ENCODE measurements around the gene ZRANB3.

Gene ZRANB3

DNA sequence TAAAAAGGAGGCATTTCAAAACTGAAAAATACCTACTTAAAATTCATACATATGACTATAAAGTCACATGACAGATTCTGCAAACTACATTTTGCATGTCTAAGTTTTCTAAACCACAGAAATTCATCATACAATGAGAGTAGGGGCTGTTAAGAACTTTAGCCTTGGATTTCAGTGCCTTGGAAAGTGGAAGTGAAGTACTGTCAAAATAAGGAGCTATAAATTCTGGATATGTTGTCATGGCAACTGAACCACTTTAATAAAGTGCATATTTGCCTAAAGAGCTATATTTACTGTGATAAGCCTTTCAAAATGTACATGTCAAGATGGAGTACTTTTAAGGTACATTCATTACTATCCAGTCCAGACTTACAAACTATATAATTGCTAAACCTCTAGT lies 251.8 kb downstream of the ZRANB3 start:
- H3K36me3 ChIP-seq (ENCODE audit: control insufficient read depth, insufficient read depth, low read length), result no peaks in the 10 kb centered on the region
- H3K27me3 ChIP-seq (replicated peaks; ENCODE audit: control insufficient read depth, insufficient read depth, low read length), result no peaks in the 10 kb centered on the region
- TF ChIP-seq CTCF (IDR thresholded peaks at IDR 0.05; ENCODE audit: insufficient read depth, low read length, poor library complexity, severe bottlenecking), result no peak
- DNase-seq (ENCODE audit: extremely low read depth, insufficient read length), result no peak
- H3K4me3 ChIP-seq (replicated peaks; ENCODE audit: low read depth, low read length), result no peak overlapping the region

- DNase-seq (ENCODE audit: extremely low read depth, insufficient read length), result no peak
- Histone ChIP-seq H3K27me3 (replicated peaks; ENCODE audit: control insufficient read depth, insufficient read depth, low read length) (no peaks in the 10 kb centered on the region), H3K4me3 (replicated peaks; ENCODE audit: low read depth, low read length) (no peak overlapping the region), H3K36me3 (ENCODE audit: control insufficient read depth, insufficient read depth, low read length) (no peaks in the 10 kb centered on the region)
- TF ChIP-seq CTCF (IDR thresholded peaks at IDR 0.05; ENCODE audit: insufficient read depth, low read length, poor library complexity, severe bottlenecking), result no peak
Observed at GRCh38 chr2:135276525-135276924, 254.5 kb downstream of the ZRANB3 start.

GRCh38 chr2:135271006-135271405 lies 260.0 kb downstream of the ZRANB3 start:
- Histone ChIP-seq H3K27me3 (replicated peaks; ENCODE audit: control insufficient read depth, insufficient read depth, low read length) (no peaks in the 10 kb centered on the region), H3K36me3 (ENCODE audit: control insufficient read depth, insufficient read depth, low read length) (no peaks in the 10 kb centered on the region), H3K4me3 (replicated peaks; ENCODE audit: low read depth, low read length) (no peak overlapping the region)
- DNase-seq (ENCODE audit: extremely low read depth, insufficient read length), result no peak
- TF ChIP-seq CTCF (IDR thresholded peaks at IDR 0.05; ENCODE audit: insufficient read depth, low read length, poor library complexity, severe bottlenecking), result no peak

DNA sequence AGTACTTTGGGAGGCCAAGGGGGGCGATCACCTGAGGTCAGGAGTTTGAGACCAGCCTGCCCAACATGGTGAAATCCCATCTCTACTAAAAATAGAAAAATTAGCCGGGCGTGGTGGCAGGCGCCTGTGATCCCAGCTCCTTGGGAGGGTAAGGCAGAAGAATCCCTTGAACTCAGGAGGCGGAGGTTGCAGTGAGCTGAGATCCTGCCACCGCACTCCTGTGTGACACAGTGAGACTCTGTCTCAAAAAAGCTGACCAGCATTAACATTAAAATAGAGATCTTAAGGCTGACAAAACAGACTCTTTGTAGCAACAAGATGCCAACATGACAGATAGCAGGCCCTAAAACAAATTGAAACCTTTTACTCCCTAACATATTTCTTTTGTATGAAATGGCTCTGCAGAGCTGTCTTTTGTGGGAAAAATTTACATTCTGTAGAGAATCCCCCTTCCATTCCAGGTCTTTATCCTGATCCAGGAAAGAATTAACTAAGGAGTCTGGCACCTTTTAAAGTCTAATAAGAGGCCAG lies 265.0 kb downstream of the ZRANB3 start:
- TF ChIP-seq CTCF (IDR thresholded peaks at IDR 0.05; ENCODE audit: insufficient read depth, low read length, poor library complexity, severe bottlenecking), result no peak

DNA sequence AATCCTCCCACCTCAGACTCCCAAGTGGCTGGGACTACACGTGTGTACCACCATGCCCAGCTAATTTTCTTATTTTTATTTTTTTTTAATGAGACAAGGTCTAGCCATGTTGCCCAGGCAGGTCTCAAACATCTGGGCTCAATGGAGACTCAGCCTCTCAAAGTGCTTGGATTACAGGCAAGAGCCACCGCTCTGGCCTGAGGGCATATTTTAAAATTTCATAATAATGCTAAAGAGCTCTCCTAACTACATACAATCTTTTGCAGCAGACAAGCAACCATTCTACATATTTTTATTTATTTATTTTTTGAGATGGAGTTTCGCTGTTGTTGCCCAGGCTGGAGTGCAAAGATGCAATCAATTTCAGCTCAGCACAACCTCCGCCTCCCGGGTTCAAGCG lies 271.9 kb downstream of the ZRANB3 start:
- no peak for TF ChIP-seq CTCF (IDR thresholded peaks at IDR 0.05; ENCODE audit: insufficient read depth, low read length, poor library complexity, severe bottlenecking)
- no peak overlapping the region for H3K4me3 ChIP-seq (replicated peaks; ENCODE audit: low read depth, low read length)
- no peaks in the 10 kb centered on the region for H3K27me3 ChIP-seq (replicated peaks; ENCODE audit: control insufficient read depth, insufficient read depth, low read length)
- no peaks in the 10 kb centered on the region for H3K36me3 ChIP-seq (ENCODE audit: control insufficient read depth, insufficient read depth, low read length)
- DNase-seq (ENCODE audit: extremely low read depth, insufficient read length), result no peak

More for the DNA sequence above, 265.0 kb downstream of the ZRANB3 start:
- no peaks in the 10 kb centered on the region for H3K36me3 ChIP-seq (ENCODE audit: control insufficient read depth, insufficient read depth, low read length)
- H3K27me3 ChIP-seq (replicated peaks; ENCODE audit: control insufficient read depth, insufficient read depth, low read length), result no peaks in the 10 kb centered on the region
- H3K4me3 ChIP-seq (replicated peaks; ENCODE audit: low read depth, low read length), result no peak overlapping the region
- DNase-seq (ENCODE audit: extremely low read depth, insufficient read length), result no peak

- H3K4me3 ChIP-seq (replicated peaks; ENCODE audit: low read depth, low read length), result no peak overlapping the region
- no peaks in the 10 kb centered on the region for H3K36me3 ChIP-seq (ENCODE audit: control insufficient read depth, insufficient read depth, low read length)
- H3K27me3 ChIP-seq (replicated peaks; ENCODE audit: control insufficient read depth, insufficient read depth, low read length), result no peaks in the 10 kb centered on the region
- no peak for DNase-seq (ENCODE audit: extremely low read depth, insufficient read length)
- no peak for TF ChIP-seq CTCF (IDR thresholded peaks at IDR 0.05; ENCODE audit: insufficient read depth, low read length, poor library complexity, severe bottlenecking)
Observed at GRCh38 chr2:135258193-135258592, 272.8 kb downstream of the ZRANB3 start.

All from GM06990 (cell line).